OCI-LY1 (cell line): Measurements from ENCODE around the gene LMNA.
"Not testable (repeated sequence)": the region's sequence is repeated elsewhere in the genome, so short reads cannot be mapped to it uniquely, and the experiment has no call there.

ENCODE experiments used
- H2AFZ ChIP-seq: fragments of 200-600 bp; sonication (generic), shearing (Covaris generic); 2 replicates; pipeline ENCODE4 v1.6.0; 2014; ENCODE audit warnings: antibody characterized with exemption, mild to moderate bottlenecking, low read length
- H3F3A ChIP-seq: fragments of 200-600 bp; sonication (generic), shearing (Covaris generic); 2 replicates; pipeline ENCODE4 v1.6.0; 2014; ENCODE audit warnings: mild to moderate bottlenecking, antibody characterized with exemption, low read length, moderate library complexity; ENCODE audit not compliant: insufficient read depth
- H3K27ac ChIP-seq: fragments of 200-600 bp; sonication (generic); 2 replicates; pipeline ENCODE4 v1.5.1; 2014; ENCODE audit warnings: low read length, mixed run types, mild to moderate bottlenecking, low read depth; ENCODE audit not compliant: poor library complexity, severe bottlenecking
- H3K27me3 ChIP-seq: fragments of 200-600 bp; sonication (generic); 2 replicates; pipeline ENCODE4 v1.6.0; 2014; ENCODE audit warnings: antibody characterized with exemption, mild to moderate bottlenecking, low read length, moderate library complexity; ENCODE audit not compliant: insufficient read depth
- H3K36me3 ChIP-seq: fragments of 200-600 bp; sonication (generic); 2 replicates; pipeline ENCODE4 v1.6.1; 2014; ENCODE audit warnings: mild to moderate bottlenecking, antibody characterized with exemption, low read length, moderate library complexity, mixed read lengths; ENCODE audit not compliant: insufficient read depth
- H3K4me1 ChIP-seq: fragments of 200-600 bp; sonication (generic); 2 replicates; pipeline ENCODE4 v1.5.1; 2014; ENCODE audit warnings: mild to moderate bottlenecking, low read length, moderate library complexity; ENCODE audit not compliant: insufficient read depth, severe bottlenecking
- H3K4me2 ChIP-seq: fragments of 200-600 bp; sonication (generic), shearing (Covaris generic); 2 replicates; pipeline ENCODE4 v1.6.1; 2014; ENCODE audit warnings: low read length
- H3K4me3 ChIP-seq: fragments of 200-600 bp; sonication (generic); 2 replicates; pipeline ENCODE4 v1.5.1; 2014; ENCODE audit warnings: low read length, low read depth, mild to moderate bottlenecking, mixed read lengths; ENCODE audit not compliant: poor library complexity, severe bottlenecking
- H3K79me2 ChIP-seq: fragments of 200-600 bp; shearing (Covaris generic); 2 replicates; pipeline ENCODE4 v1.6.1; 2016; ENCODE audit warnings: mixed run types, low read length, mixed read lengths; ENCODE audit not compliant: insufficient read depth
- H3K9ac ChIP-seq: fragments of 200-600 bp; sonication (generic), shearing (Covaris generic); 2 replicates; pipeline ENCODE4 v1.6.1; 2014; ENCODE audit warnings: mild to moderate bottlenecking, low read length, mixed read lengths
- H3K9me2 ChIP-seq: fragments of 200-600 bp; sonication (generic), shearing (Covaris generic); 2 replicates; pipeline ENCODE4 v1.6.1; 2014; ENCODE audit warnings: low read depth, mild to moderate bottlenecking, low read length, mixed read lengths
- H3K9me3 ChIP-seq: fragments of 200-600 bp; shearing (Covaris generic); 2 replicates; pipeline ENCODE4 v1.6.1; 2014; ENCODE audit warnings: low read length, mixed read lengths
- H4K20me1 ChIP-seq: fragments of 200-600 bp; sonication (generic), shearing (Covaris generic); 2 replicates; pipeline ENCODE4 v1.6.0; 2016; ENCODE audit warnings: mild to moderate bottlenecking, low read length; ENCODE audit not compliant: insufficient read depth
- CTCF ChIP-seq: fragments of 200-600 bp; sonication (generic), shearing (Covaris generic); IDR thresholded peaks from 2 replicates; pipeline ENCODE4 v1.5.1; 2017; ENCODE audit warnings: mild to moderate bottlenecking, antibody characterized with exemption, low read length, moderate library complexity, mixed read lengths
- EZH2 ChIP-seq: fragments of 200-600 bp; sonication (generic), shearing (Covaris generic); IDR thresholded peaks from 2 replicates; pipeline ENCODE4 v1.8.0; 2017; ENCODE audit warnings: borderline replicate concordance, mixed run types, mild to moderate bottlenecking, antibody characterized with exemption, low read length, moderate library complexity, mixed read lengths

Gene LMNA

GRCh38 chr1:156120318-156120717 is 5.8 kb downstream of the LMNA start:
- H3K27me3 ChIP-seq, result no peaks in the 10 kb centered on the region
- no peak overlapping the region for H3K4me2 ChIP-seq
- no peaks in the 10 kb centered on the region for H3K9me3 ChIP-seq
- H3K9ac ChIP-seq, result no peak overlapping the region
- no peaks in the 10 kb centered on the region for H3F3A ChIP-seq
- no peaks in the 10 kb centered on the region for H3K36me3 ChIP-seq
- no peak overlapping the region for H3K27ac ChIP-seq
- no peak overlapping the region for H3K4me3 ChIP-seq
- H3K4me1 ChIP-seq, result peaks cover 8% of the 10 kb centered on the region
- H3K9me2 ChIP-seq, result no peaks in the 10 kb centered on the region
- no peaks in the 10 kb centered on the region for H4K20me1 ChIP-seq
- TF ChIP-seq EZH2 (no peak), CTCF (no peak)
- no peaks in the 10 kb centered on the region for H3K79me2 ChIP-seq
- H2AFZ ChIP-seq, result no peak overlapping the region

GRCh38 chr1:156121005-156121404 is 6.5 kb downstream of the LMNA start:
- not testable (repeated sequence) for H3K4me1 ChIP-seq, H3K4me2 ChIP-seq, H3K27me3 ChIP-seq

GRCh38 chr1:156121457-156121856 is 6.9 kb downstream of the LMNA start:
- Histone ChIP-seq H3F3A (no peaks in the 10 kb centered on the region), H3K27ac (no peak overlapping the region), H3K9me3 (no peaks in the 10 kb centered on the region), H3K9me2 (no peaks in the 10 kb centered on the region), H3K79me2 (no peaks in the 10 kb centered on the region), H2AFZ (no peak overlapping the region), H3K36me3 (no peaks in the 10 kb centered on the region), H3K4me2 (no peak overlapping the region), H4K20me1 (no peaks in the 10 kb centered on the region), H3K4me3 (no peak overlapping the region), H3K9ac (no peak overlapping the region), H3K4me1 (peaks cover 10% of the 10 kb centered on the region), H3K27me3 (no peaks in the 10 kb centered on the region)
- no peak for TF ChIP-seq CTCF
- TF ChIP-seq EZH2, result no peak

More at GRCh38 chr1:156121005-156121404, 6.5 kb downstream of the LMNA start:
- H3K79me2 ChIP-seq, H3F3A ChIP-seq, H2AFZ ChIP-seq, H3K9me2 ChIP-seq, H3K27ac ChIP-seq, H3K4me3 ChIP-seq, H3K36me3 ChIP-seq, H3K9me3 ChIP-seq, H4K20me1 ChIP-seq, H3K9ac ChIP-seq: not testable (repeated sequence)

GRCh38 chr1:156122086-156122485 is 7.6 kb downstream of the LMNA start:
- peaks cover 10% of the 10 kb centered on the region for H3K4me1 ChIP-seq
- 0 out of 2 replicates have a peak, but pooled peaks cover 4% of the 10 kb centered on the region for H3K27me3 ChIP-seq
- H3K4me3 ChIP-seq, result no peak overlapping the region
- no peak for TF ChIP-seq EZH2
- no peak for TF ChIP-seq CTCF
- H3K79me2 ChIP-seq, result no peaks in the 10 kb centered on the region
- no peak overlapping the region for H3K4me2 ChIP-seq
- no peaks in the 10 kb centered on the region for H4K20me1 ChIP-seq
- H3K9me3 ChIP-seq, result no peaks in the 10 kb centered on the region
- no peaks in the 10 kb centered on the region for H3F3A ChIP-seq
- H3K9ac ChIP-seq, result no peak overlapping the region
- no peak overlapping the region for H3K27ac ChIP-seq
- no peak overlapping the region for H2AFZ ChIP-seq
- no peaks in the 10 kb centered on the region for H3K9me2 ChIP-seq
- no peaks in the 10 kb centered on the region for H3K36me3 ChIP-seq
